ENCODE data around the gene BRSK2.

- TF ChIP-seq, protein P1, sequence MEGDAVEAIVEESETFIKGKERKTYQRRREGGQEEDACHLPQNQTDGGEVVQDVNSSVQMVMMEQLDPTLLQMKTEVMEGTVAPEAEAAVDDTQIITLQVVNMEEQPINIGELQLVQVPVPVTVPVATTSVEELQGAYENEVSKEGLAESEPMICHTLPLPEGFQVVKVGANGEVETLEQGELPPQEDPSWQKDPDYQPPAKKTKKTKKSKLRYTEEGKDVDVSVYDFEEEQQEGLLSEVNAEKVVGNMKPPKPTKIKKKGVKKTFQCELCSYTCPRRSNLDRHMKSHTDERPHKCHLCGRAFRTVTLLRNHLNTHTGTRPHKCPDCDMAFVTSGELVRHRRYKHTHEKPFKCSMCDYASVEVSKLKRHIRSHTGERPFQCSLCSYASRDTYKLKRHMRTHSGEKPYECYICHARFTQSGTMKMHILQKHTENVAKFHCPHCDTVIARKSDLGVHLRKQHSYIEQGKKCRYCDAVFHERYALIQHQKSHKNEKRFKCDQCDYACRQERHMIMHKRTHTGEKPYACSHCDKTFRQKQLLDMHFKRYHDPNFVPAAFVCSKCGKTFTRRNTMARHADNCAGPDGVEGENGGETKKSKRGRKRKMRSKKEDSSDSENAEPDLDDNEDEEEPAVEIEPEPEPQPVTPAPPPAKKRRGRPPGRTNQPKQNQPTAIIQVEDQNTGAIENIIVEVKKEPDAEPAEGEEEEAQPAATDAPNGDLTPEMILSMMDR (IDR thresholded peaks at IDR 0.05): no peak
- no peak for TF ChIP-seq POLR2A (IDR thresholded peaks at IDR 0.05)
These were observed 114.0 kb downstream of the BRSK2 start for GRCh38 chr11:1503708-1504104.
